Adrenal gland (tissue), 19 donors: ENCODE measurements around the gene PPP4R3C. TPM values are rescaled to one million over a fixed set of nuclear protein-coding genes. Genes with fewer than 3 reads are reported as not detected.
"Not testable (repeated sequence)": the region's sequence is repeated elsewhere in the genome, so short reads cannot be mapped to it uniquely, and the experiment has no call there.

Experiments used
- DNase-seq, 7 donors: peaks; one replicate each; pipeline ENCODE4 v3.0.0-alpha.2; 2019 to 2020
- H3K27ac ChIP-seq, 5 donors: fragments of 200-600 bp; sonication (generic) in 4 of 5; 1 replicate in 3 of 5; 2 replicates in 2 of 5; pipeline versions ENCODE4 v1.5.1 to v1.8.0; 2016 to 2020; ENCODE audit warnings: mild to moderate bottlenecking in 1 of 5
- H3K27me3 ChIP-seq: fragments of 200-600 bp; 2 replicates; pipeline ENCODE4 v1.8.0; 2021
- H3K36me3 ChIP-seq, 2 donors: fragments of 200-600 bp; replicated peaks in 1 of 2; 1 replicate in 1 of 2; 2 replicates in 1 of 2; pipeline versions ENCODE4 v1.5.1 to v1.8.0; 2018 to 2022
- H3K4me1 ChIP-seq, 2 donors: fragments of 200-600 bp; replicated peaks in 1 of 2; 1 replicate in 1 of 2; 2 replicates in 1 of 2; pipeline versions ENCODE4 v1.5.1 to v1.8.0; 2018 to 2021
- H3K4me3 ChIP-seq, 4 donors: fragments of 200-600 bp; sonication (generic) in 3 of 4; one replicate each; pipeline ENCODE4 v1.5.1; 2016 to 2018
- H3K9me3 ChIP-seq, 3 donors: fragments of 200-600 bp; sonication (generic) in 1 of 3; replicated peaks in 1 of 3; 1 replicate in 2 of 3; 2 replicates in 1 of 3; pipeline versions ENCODE4 v1.5.1 to v1.8.0; 2016 to 2021
- POLR2A ChIP-seq, 2 donors: fragments of 450-650 bp; IDR thresholded peaks; one replicate each; pipeline ENCODE4 v1.6.1; 2017; ENCODE audit warnings: antibody characterized with exemption in 2 of 2, mild to moderate bottlenecking in 2 of 2, moderate library complexity in 1 of 2
- WGBS, 4 donors: extraction: QIAGEN DNeasy Blood & Tissue Kit in 2 of 4; methylation state at CpG; one replicate each; pipeline versions ENCODE4 v1.1.5 to v1.1.7; 2013 to 2017; 5-methylcytosine and 5-hydroxymethylcytosine counted together
- intact Hi-C, 2 donors: fragments of 100-400 bp; cut with DNase I; formaldehyde crosslinking; loops; one replicate each; pipeline versions ENCODE4 v1.14.1 to v1.15.0; 2022 to 2023
- long read RNA-seq, 10 donors: library from polyadenylated mRNA in 3 of 10; unstranded in 2 of 10; stranded (forward) in 1 of 10; transcript quantifications; one replicate each; pipeline ENCODE4 v2.0.0 and lab custom pipeline, GENCODE V29; 2021 to 2026
- polyA plus RNA-seq, 3 donors: library from polyadenylated mRNA; stranded (reverse); fragments of 200-250 nt in 2 of 3; fragments of 350-450 nt in 1 of 3; fragmentation: Illumina TruSeq in 1 of 3; extraction: RNeasy Lipid Tissue Mini Kit (QIAGEN cat#74804) in 1 of 3; gene quantifications; one replicate each; pipeline ENCODE4 v1.2.3, GENCODE V29; 2013 to 2014
- total RNA-seq, 9 donors: library from RNA; depleted of rRNA in 4 of 9; stranded (reverse); fragments of >200 nt in 4 of 9; fragments of 120-200 nt in 1 of 9; fragmentation: NEBNext Ultra II Directional in 1 of 9; extraction: Animal tissue kit (Norgen Biotek cat#: 25700) in 1 of 9; gene quantifications; one replicate each; pipeline versions ENCODE4 v1.1.0 to v1.2.4, GENCODE V29; 2013 to 2023
- TF ChIP-seq, protein P1 (sequence below), 6 experiments: fragments of 450-650 bp in 4 of 6; fragments of 200-600 bp in 2 of 6; sonication (generic) in 1 of 6; IDR thresholded peaks; 1 replicate in 5 of 6; 2 replicates in 1 of 6; pipeline versions ENCODE4 v1.5.1 to v1.8.0; 2016 to 2021; ENCODE audit warnings: antibody characterized with exemption in 6 of 6, mild to moderate bottlenecking in 2 of 6, moderate library complexity in 1 of 6
- donor health status: healthy with polysubstance abuse.
- donor health status: Bipolar disorder and iron deficiency.
- donor health status: DM: yes; HTN: yes; CAD: no.
- donor health status: DM: no; HTN: no; CAD: no.
- donor health status: DM: no; HTN: no; CAD: no.
- donor health status: DM: yes; HTN: yes; CAD: no.

Gene PPP4R3C
- total RNA-seq: not detected
- polyA plus RNA-seq: not detected
- long read RNA-seq, donor 1: 0 reads
- long read RNA-seq, donor 2: 0 reads
- long read RNA-seq, donor 3: 0 reads
- long read RNA-seq, donor 4: 0 reads
- long read RNA-seq, donor 5: 0 reads
- long read RNA-seq, donor 6: 0 reads
- long read RNA-seq, donor 7: 0 reads
- long read RNA-seq, donor 8: 0 reads
- long read RNA-seq, donor 9: 0 reads
- long read RNA-seq, donor 10: 0 reads

GRCh38 chrX:27463187-27463586 lies at the start of gene PPP4R3C:
Gene PPP4R3C (minus strand): TSS chrX:27463341. CDS start chrX:27463296, 45 bp downstream.
- intact Hi-C loops: no loop called here
- no peak for DNase-seq
- Histone ChIP-seq H3K27ac (no peak within 1 kb of the TSS), H3K4me3 (no peak within 1 kb of the TSS), H3K4me1 (no peaks in the 10 kb centered on the region), H3K36me3 (no peaks in the 10 kb centered on the region), H3K9me3 (no peaks in the 10 kb centered on the region), H3K27me3 (peaks cover 7% of the 10 kb centered on the region)
- TF ChIP-seq POLR2A (IDR thresholded peaks at IDR 0.05): no peak
- TF ChIP-seq, protein P1, sequence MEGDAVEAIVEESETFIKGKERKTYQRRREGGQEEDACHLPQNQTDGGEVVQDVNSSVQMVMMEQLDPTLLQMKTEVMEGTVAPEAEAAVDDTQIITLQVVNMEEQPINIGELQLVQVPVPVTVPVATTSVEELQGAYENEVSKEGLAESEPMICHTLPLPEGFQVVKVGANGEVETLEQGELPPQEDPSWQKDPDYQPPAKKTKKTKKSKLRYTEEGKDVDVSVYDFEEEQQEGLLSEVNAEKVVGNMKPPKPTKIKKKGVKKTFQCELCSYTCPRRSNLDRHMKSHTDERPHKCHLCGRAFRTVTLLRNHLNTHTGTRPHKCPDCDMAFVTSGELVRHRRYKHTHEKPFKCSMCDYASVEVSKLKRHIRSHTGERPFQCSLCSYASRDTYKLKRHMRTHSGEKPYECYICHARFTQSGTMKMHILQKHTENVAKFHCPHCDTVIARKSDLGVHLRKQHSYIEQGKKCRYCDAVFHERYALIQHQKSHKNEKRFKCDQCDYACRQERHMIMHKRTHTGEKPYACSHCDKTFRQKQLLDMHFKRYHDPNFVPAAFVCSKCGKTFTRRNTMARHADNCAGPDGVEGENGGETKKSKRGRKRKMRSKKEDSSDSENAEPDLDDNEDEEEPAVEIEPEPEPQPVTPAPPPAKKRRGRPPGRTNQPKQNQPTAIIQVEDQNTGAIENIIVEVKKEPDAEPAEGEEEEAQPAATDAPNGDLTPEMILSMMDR (IDR thresholded peaks at IDR 0.05): no peak
- WGBS, 4 donors: 81 to 93% (median 86%) methylated on average over 10 to 14 of the region's 14 CpGs

GRCh38 chrX:27491397-27491796 lies 28.3 kb upstream of the PPP4R3C start:
- DNase-seq: no peak
- Histone ChIP-seq H3K4me1 (no peaks in the 10 kb centered on the region), H3K27me3 (peaks cover 4% of the 10 kb centered on the region), H3K9me3 (no peaks in the 10 kb centered on the region), H3K27ac (no peak overlapping the region), H3K4me3 (no peak overlapping the region), H3K36me3 (no peaks in the 10 kb centered on the region)
- WGBS, 4 donors: 56 to 74% (median 64%) methylated on average over 4 of the region's 4 CpGs
- intact Hi-C loops: no loop called here
- TF ChIP-seq, protein P1 (IDR thresholded peaks at IDR 0.05): no peak
- TF ChIP-seq POLR2A (IDR thresholded peaks at IDR 0.05): no peak

DNA sequence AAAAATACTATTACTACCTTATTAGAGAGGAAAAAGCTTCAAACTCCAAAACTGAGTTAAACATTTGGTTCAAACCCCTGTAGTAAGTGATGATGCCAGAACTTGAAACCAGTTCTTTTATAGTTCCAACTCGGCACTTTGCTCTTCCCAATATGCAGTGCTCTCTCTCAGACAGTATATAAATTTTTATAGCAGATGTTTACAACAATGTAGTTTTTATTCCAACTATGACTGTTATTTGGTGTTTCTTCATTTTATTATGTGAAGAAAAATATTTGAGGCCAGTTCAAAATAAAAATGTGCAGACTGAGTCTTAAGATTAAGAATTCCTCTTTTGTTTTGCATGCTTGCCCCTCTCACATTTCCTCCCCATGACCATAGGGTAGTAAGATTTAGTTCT lies 2.9 kb upstream of the PPP4R3C start:
- peaks cover 7% of the 10 kb centered on the region for H3K27me3 ChIP-seq
- no peak overlapping the region for H3K4me3 ChIP-seq
- TF ChIP-seq, protein P1 (IDR thresholded peaks at IDR 0.05): no peak
- no peak for TF ChIP-seq POLR2A (IDR thresholded peaks at IDR 0.05)
- 46 to 73% (median 56%) methylated on average over 1 of the region's 1 CpG for WGBS, 4 donors
- H3K36me3 ChIP-seq: no peaks in the 10 kb centered on the region
- H3K27ac ChIP-seq: no peak overlapping the region
- no peak for DNase-seq
- H3K4me1 ChIP-seq: no peaks in the 10 kb centered on the region
- intact Hi-C loops: no loop called here
- H3K9me3 ChIP-seq: no peaks in the 10 kb centered on the region

DNA sequence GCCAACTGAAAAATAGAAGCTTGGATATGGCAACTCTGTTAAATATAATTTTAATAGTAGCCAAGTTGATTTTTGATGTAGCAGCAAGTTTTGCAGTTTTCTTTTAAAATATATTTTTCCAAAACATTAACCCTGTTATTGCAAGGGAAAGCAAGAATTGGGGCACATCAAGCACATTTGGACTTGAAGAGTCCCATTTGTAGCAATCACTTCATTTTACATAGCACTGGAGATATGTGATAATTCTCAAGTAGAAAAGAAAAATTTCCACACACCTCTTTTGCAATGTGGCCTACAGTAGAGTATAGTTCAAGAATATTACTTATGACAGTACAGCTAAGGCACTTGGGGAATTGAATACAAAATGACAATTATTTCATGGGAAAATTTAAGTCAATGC lies 1.9 kb upstream of the PPP4R3C start:
- no peaks in the 10 kb centered on the region for H3K36me3 ChIP-seq
- no peak overlapping the region for H3K27ac ChIP-seq
- H3K4me3 ChIP-seq: no peak overlapping the region
- intact Hi-C loops: no loop called here
- DNase-seq: no peak
- H3K9me3 ChIP-seq: no peaks in the 10 kb centered on the region
- no peaks in the 10 kb centered on the region for H3K4me1 ChIP-seq
- peaks cover 7% of the 10 kb centered on the region for H3K27me3 ChIP-seq
- TF ChIP-seq POLR2A (IDR thresholded peaks at IDR 0.05): no peak
- TF ChIP-seq, protein P1 (IDR thresholded peaks at IDR 0.05): no peak

GRCh38 chrX:27459129-27459528 lies 4.0 kb downstream of the PPP4R3C start:
- DNase-seq, intact Hi-C loops, H3K4me3 ChIP-seq, H3K27ac ChIP-seq, H3K27me3 ChIP-seq, H3K36me3 ChIP-seq, H3K9me3 ChIP-seq, H3K4me1 ChIP-seq: not testable (repeated sequence)
- WGBS, 4 donors: 52 to 75% (median 68%) methylated on average over 2 to 5 of the region's 5 CpGs

GRCh38 chrX:27458544-27458943 lies 4.6 kb downstream of the PPP4R3C start:
- H3K27ac ChIP-seq, DNase-seq, H3K4me1 ChIP-seq, H3K27me3 ChIP-seq, intact Hi-C loops, H3K4me3 ChIP-seq, H3K36me3 ChIP-seq, H3K9me3 ChIP-seq: not testable (repeated sequence)
- WGBS, 4 donors: 79 to 96% (median 89%) methylated on average over 4 to 30 of the region's 30 CpGs; no CpG with 5 or more reads in 1 of the 4 donors
